ENCODE measurements around the gene ZDHHC3. TPM values are rescaled to one million over a fixed set of nuclear protein-coding genes. Genes with fewer than 3 reads are reported as not detected.

The ZDHHC3 gene
- total RNA-seq, 1 donor from 2014 or later = 40.3 TPM

DNA sequence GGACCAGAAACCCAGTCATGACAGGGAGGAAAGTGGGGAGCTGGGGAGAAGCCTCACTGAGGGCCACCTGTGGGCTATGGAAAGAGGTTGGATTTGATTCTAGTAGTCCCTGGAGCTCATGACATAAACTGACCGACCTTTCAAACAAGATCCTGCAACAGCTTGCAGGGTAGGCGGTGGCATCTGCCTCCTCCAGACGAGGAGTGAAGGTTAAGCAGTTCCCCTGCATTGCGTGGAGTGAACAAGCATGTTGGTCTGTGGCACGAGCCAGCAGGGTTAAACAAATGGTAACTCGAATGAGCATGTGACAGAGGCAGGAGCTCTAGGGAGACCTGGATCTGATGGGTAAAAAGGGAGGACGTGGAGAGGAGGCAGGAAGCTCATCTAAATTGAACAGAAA lies 88.9 kb downstream of the ZDHHC3 start:
- no peak for DNase-seq (ENCODE audit: low spot score)
- Mint-ChIP-seq H3K27ac (no peak overlapping the region), H3K4me3 (ENCODE audit: low read depth) (no peak overlapping the region), H3K9me3 (no peaks in the 10 kb centered on the region), H3K36me3 (ENCODE audit: low read depth) (no peaks in the 10 kb centered on the region), H3K27me3 (ENCODE audit: low read depth) (peaks cover 2% of the 10 kb centered on the region), H3K4me1 (ENCODE audit: low read depth) (no peaks in the 10 kb centered on the region)
- intact Hi-C loops (cut with micrococcal nuclease) = no loop called here

DNA sequence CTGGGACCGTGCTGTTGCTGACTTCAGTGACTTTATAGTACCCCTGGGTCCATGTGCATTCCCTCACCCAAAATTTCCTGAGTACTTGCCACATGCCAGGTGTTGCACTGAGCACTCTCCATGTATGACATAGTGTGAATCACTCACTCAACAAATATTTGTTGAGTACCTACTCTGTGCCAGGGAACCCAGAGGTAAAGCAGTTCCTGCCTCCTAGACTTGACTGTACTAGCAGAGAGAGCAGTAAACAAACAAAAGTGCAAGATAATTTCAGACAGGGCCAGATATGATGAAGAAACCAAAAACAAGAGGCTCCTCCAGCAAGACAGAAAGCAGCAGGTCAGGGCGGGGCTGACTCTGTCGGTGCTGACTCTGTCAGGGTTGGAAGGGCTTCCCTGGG lies 89.4 kb downstream of the ZDHHC3 start:
- no peak for DNase-seq (ENCODE audit: low spot score)
- H3K4me1 Mint-ChIP-seq (ENCODE audit: low read depth) = no peaks in the 10 kb centered on the region
- intact Hi-C loops (cut with micrococcal nuclease) = no loop called here
- H3K9me3 Mint-ChIP-seq = no peaks in the 10 kb centered on the region
- H3K27ac Mint-ChIP-seq = no peak overlapping the region
- H3K36me3 Mint-ChIP-seq (ENCODE audit: low read depth) = no peaks in the 10 kb centered on the region
- H3K4me3 Mint-ChIP-seq (ENCODE audit: low read depth) = no peak overlapping the region
- H3K27me3 Mint-ChIP-seq (ENCODE audit: low read depth) = peaks cover 2% of the 10 kb centered on the region

DNA sequence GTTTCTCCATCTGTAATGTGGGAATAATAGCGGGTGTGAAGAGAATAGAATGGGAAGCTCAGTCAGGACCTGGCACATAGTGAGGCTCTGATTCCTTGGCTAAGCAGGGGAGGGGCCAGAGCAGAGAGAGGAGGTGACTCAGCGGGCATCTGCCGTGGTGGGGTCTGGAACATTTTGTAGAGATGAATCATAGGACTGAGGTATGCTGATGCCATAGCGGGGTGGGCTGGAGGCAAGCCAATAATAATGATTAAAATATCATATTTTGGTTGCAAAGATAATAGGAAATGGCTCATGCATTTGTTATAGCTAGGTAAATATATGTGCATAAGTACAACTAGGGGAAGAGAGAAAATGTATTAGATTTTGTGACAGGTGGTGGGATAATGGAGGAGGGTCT lies 90.4 kb downstream of the ZDHHC3 start:
- DNase-seq (ENCODE audit: low spot score) = no peak
- intact Hi-C loops (cut with micrococcal nuclease) = no loop called here
- no peaks in the 10 kb centered on the region for H3K36me3 Mint-ChIP-seq (ENCODE audit: low read depth)
- H3K9me3 Mint-ChIP-seq = no peaks in the 10 kb centered on the region
- no peak overlapping the region for H3K27ac Mint-ChIP-seq
- H3K4me3 Mint-ChIP-seq (ENCODE audit: low read depth) = no peak overlapping the region
- peaks cover 2% of the 10 kb centered on the region for H3K27me3 Mint-ChIP-seq (ENCODE audit: low read depth)
- no peaks in the 10 kb centered on the region for H3K4me1 Mint-ChIP-seq (ENCODE audit: low read depth)

DNA sequence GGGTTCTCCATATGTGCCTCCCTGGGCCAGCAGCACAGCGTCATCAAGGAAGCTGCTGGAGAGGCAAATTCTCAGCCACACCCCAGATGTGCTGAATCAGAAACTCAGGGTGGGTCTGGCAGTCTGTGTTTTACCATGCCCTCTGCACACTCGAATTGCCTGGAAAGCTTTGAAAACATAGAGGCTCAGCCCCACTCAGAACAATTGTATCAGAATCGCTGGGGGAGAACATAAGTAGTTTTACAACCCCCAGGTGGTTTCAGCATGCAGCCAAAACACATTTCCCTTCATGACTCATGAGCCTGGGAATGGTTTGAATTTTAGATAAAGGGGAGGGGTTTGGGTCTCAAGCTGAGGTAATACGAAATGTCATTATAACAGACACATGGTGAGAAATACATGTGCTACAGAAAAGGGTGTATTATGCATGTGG lies 92.0 kb downstream of the ZDHHC3 start:
- Mint-ChIP-seq H3K9me3 (no peaks in the 10 kb centered on the region), H3K4me3 (ENCODE audit: low read depth) (no peak overlapping the region), H3K27ac (no peak overlapping the region), H3K27me3 (ENCODE audit: low read depth) (peaks cover 2% of the 10 kb centered on the region), H3K4me1 (ENCODE audit: low read depth) (no peaks in the 10 kb centered on the region), H3K36me3 (ENCODE audit: low read depth) (no peaks in the 10 kb centered on the region)
- no peak for DNase-seq (ENCODE audit: low spot score)
- intact Hi-C loops (cut with micrococcal nuclease) = no loop called here

DNA sequence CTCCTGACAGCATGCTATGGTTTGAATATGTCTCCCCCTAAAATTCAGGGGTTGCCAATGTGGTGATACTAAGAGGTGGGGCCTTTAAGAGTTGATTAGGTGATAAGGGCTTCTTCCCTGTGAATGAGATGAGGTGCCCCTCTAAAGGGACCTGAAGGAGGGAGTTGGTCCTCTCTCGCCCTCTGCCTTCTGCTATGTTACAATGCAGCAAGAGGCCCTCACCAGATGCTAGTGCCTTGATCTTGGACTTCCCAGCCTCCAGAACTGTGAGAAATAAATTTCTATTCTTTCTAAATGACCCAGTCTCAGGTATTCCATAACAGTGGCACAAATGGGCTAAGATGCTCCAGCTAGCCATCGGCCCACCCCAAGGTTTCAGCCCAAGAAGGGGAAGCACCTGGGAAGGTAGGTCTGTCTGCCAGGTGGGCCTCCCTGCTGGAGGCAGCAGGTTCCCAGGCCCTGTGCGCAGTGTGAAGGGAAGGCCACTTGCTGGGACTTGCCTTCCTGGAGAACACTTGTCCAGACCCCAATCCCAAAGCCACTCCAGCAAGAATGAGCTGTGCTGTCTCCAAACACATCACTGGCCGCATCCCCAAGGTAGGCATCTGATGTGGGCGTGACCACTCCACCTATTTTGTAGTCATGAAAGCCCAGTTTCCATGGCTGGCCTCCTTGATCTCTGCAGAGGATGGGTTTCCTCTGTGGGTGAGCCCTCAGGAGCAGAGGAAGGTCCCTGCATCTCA lies 92.6 kb downstream of the ZDHHC3 start:
- H3K36me3 Mint-ChIP-seq (ENCODE audit: low read depth) = no peaks in the 10 kb centered on the region
- no peak for DNase-seq (ENCODE audit: low spot score)
- no peaks in the 10 kb centered on the region for H3K4me1 Mint-ChIP-seq (ENCODE audit: low read depth)
- no peak overlapping the region for H3K4me3 Mint-ChIP-seq (ENCODE audit: low read depth)
- H3K9me3 Mint-ChIP-seq = no peaks in the 10 kb centered on the region
- intact Hi-C loops (cut with micrococcal nuclease) = no loop called here
- no peak overlapping the region for H3K27ac Mint-ChIP-seq
- H3K27me3 Mint-ChIP-seq (ENCODE audit: low read depth) = peaks cover 2% of the 10 kb centered on the region

DNA sequence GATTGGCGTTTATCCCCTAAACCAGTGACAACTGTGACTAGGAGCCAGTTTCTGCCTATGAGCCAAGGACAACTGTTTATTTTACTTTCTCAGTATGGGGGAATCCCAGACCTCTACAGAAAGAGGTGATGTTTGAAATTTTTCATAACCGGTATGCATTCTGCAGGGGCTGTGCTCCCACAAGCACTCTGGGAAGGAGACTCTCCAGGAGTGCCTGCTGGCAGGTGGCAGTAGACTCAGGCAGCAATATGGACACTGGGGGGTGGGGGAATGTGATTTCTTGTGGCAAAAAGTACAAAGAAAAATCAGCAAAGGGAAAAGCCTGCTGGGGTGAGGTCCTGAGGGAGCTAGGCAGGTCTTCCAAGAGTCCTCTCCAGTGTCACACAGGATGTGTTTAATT lies 95.7 kb downstream of the ZDHHC3 start:
- Mint-ChIP-seq H3K4me3 (ENCODE audit: low read depth) (no peak overlapping the region), H3K9me3 (no peaks in the 10 kb centered on the region), H3K27me3 (ENCODE audit: low read depth) (peaks cover 4% of the 10 kb centered on the region), H3K4me1 (ENCODE audit: low read depth) (no peaks in the 10 kb centered on the region), H3K27ac (no peak overlapping the region), H3K36me3 (ENCODE audit: low read depth) (no peaks in the 10 kb centered on the region)
- intact Hi-C loops (cut with micrococcal nuclease) = no loop called here
- DNase-seq (ENCODE audit: low spot score) = no peak

DNA sequence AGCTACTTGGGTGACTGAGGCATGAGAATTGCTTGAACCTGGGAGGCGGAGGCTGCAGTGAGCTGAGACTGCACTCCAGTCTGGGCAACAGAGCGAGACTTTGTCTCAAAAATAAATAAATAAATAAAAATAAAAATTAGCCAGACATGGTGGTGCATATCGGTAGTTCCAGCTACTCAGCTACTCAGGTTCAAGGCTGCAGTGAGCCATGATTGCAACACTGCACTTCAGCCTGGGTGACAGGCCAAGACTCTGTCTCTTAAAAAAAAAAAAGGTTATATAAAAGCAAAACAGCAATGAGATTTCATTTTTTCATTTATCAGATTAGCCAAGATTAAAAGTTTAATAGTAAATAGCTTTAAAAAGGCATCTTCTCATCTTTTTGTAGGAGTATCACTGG lies 98.6 kb downstream of the ZDHHC3 start:
- H3K27me3 Mint-ChIP-seq (ENCODE audit: low read depth) = peaks cover 2% of the 10 kb centered on the region
- no peak overlapping the region for H3K27ac Mint-ChIP-seq
- H3K9me3 Mint-ChIP-seq = no peaks in the 10 kb centered on the region
- DNase-seq (ENCODE audit: low spot score) = no peak
- no peaks in the 10 kb centered on the region for H3K36me3 Mint-ChIP-seq (ENCODE audit: low read depth)
- intact Hi-C loops (cut with micrococcal nuclease) = no loop called here
- H3K4me1 Mint-ChIP-seq (ENCODE audit: low read depth) = no peaks in the 10 kb centered on the region
- no peak overlapping the region for H3K4me3 Mint-ChIP-seq (ENCODE audit: low read depth)

DNA sequence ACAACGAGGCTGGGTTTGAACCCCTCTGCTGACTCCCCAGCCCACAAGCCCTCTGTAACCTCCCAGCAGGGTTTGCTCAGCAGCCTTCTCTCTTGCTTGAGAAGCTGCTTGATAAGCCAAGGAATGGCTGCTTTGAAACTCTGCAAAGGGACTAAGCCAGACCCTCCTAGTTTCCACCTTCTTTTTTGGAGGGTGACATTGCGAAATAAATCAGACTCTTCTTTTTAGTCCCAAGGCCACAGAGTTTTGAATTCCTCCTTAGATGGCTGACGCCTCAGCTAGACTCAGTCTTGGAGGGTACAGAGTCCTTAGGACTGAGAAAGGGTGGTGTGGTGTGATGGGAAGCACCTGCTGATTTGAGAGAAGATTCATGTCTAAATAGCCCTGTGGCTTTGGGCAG lies 100.4 kb downstream of the ZDHHC3 start:
- Mint-ChIP-seq H3K4me3 (ENCODE audit: low read depth) (no peak overlapping the region), H3K4me1 (ENCODE audit: low read depth) (no peaks in the 10 kb centered on the region), H3K27ac (no peak overlapping the region), H3K9me3 (no peaks in the 10 kb centered on the region), H3K27me3 (ENCODE audit: low read depth) (peaks cover 2% of the 10 kb centered on the region), H3K36me3 (ENCODE audit: low read depth) (no peaks in the 10 kb centered on the region)
- intact Hi-C loops (cut with micrococcal nuclease) = no loop called here
- no peak for DNase-seq (ENCODE audit: low spot score)

Other genes with a start within 250 kb of the ZDHHC3 start
- 1.1 and 1.3 TPM in 2 replicates for gene ZNF501, start 246.5 kb downstream of the ZDHHC3 start, total RNA-seq
- gene KIAA1143, start 214.6 kb downstream of the ZDHHC3 start, total RNA-seq = 39.2 and 43.7 TPM in 2 replicates
- 28.5 and 28.7 TPM in 2 replicates for gene KIF15, start 214.4 kb downstream of the ZDHHC3 start, total RNA-seq
- 8.8 and 9.4 TPM in 2 replicates for gene TMEM42, start 114.3 kb downstream of the ZDHHC3 start, total RNA-seq
- not detected in 2 replicates for gene TGM4, start 101.6 kb downstream of the ZDHHC3 start, total RNA-seq
- gene EXOSC7, start 70 bp upstream of the ZDHHC3 start, total RNA-seq = 83.0 and 86.5 TPM in 2 replicates
- gene CLEC3B, start 50.1 kb upstream of the ZDHHC3 start, total RNA-seq = 0.21 TPM in 1 of 2 replicates, not detected in the other
- 7.4 and 8.1 TPM in 2 replicates for gene CDCP1, start 170.2 kb upstream of the ZDHHC3 start, total RNA-seq

All from activated T-helper 2 cell treated with anti-CD3 and anti-CD28 coated beads, Interferon-gamma antibody, Interleukin-2, Interleukin-4, amounts not matched to agents 10 μg/mL and 5 μg/mL and 100 μg/mL, durations not matched to agents 14 hours and 24 hours and 36 hours (primary cell).